ENCODE measurements around the gene PBX4. TPM values are rescaled to one million over a fixed set of nuclear protein-coding genes. Genes with fewer than 3 reads are reported as not detected.

PBX4 gene
- total and polyA plus RNA-seq, 5 donors from 2014 or later: 4.1 to 85.3 (median 6.1) TPM

DNA sequence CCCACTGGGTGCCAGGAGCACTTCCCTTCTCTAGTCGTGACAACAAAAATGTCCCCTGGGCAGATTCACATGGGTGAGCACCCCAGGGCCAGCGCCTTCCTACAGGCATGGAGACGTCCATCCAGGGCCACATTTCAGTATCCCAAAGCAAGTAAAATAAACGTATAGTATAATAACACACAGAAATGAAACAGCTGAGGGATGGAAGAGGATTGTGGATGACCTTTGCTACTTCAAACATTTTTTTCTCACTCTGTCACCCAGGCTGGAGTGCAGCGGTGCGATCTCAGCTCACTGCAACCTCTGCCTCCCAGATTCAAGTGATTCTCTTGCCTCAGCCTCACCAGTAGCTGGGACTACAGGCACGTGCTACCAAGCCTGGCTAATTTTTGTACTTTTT lies 52.2 kb downstream of the PBX4 start:
- Mint-ChIP-seq H3K36me3 (peaks cover 38% of the 10 kb centered on the region), H3K27ac (peak overlapping the region in 1 of 3 donors; percentile 60), H3K9me3 (no peaks in the 10 kb centered on the region), H3K4me3 (peak overlapping the region in 1 of 4 donors; percentile 94), H3K4me1 (peaks cover 0 to 16% (median 2%) of the 10 kb centered on the region in 4 donors), H3K27me3 (no peaks in the 10 kb centered on the region)
- Histone ChIP-seq H3K4me1 (ENCODE audit: control insufficient read depth, insufficient read depth, low read length, poor library complexity, severe bottlenecking) (peaks cover 5% of the 10 kb centered on the region), H3K27ac (ENCODE audit: insufficient read depth, low read length, poor library complexity, severe bottlenecking) (no peak overlapping the region), H3K9me3 (ENCODE audit: control insufficient read depth in 2 of 2, low read length in 2 of 2) (no peaks in the 10 kb centered on the region), H3K27me3 (ENCODE audit: control insufficient read depth, insufficient read depth, low read length) (no peaks in the 10 kb centered on the region), H3K4me3 (ENCODE audit: low read depth, low read length) (no peak overlapping the region), H3K36me3 (ENCODE audit: control insufficient read depth, insufficient read depth, low read length) (peaks cover 59% of the 10 kb centered on the region)
- ATAC-seq (ENCODE audit: low read depth in 2 of 2) (no peak), DNase-seq (no peak)

DNA sequence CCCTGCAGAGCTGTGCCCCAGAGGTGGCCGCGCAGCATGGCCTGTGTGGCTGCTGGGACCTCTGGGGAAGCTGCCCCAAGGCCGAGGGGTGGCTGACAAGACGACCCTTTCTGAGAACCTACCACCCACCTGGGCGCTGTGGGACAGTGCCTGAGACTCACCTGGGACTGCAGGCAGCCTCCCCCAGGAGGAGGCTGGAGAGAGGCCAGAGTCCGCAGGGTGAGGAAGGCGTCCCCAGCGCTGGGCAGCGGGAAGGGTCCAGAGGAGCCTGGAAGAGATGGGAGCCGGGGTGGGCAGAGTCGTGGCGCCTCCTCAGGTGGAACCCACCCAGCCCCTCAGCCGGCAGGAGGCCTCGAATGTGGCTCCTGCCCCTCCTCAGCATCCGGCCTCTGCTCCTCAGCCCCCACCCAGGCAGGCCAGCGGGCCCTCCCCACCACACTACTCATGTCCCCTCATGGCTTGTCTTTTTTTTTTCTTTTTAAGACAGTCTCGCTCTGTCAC lies 55.1 kb downstream of the PBX4 start:
- peaks cover 12% of the 10 kb centered on the region for H3K4me1 ChIP-seq (ENCODE audit: control insufficient read depth, insufficient read depth, low read length, poor library complexity, severe bottlenecking)
- Mint-ChIP-seq H3K27ac (peak overlapping the region in 1 of 3 donors; percentile 47), H3K27me3 (no peaks in the 10 kb centered on the region), H3K36me3 (peaks cover 22% of the 10 kb centered on the region), H3K4me1 (peaks cover 0 to 33% (median 8%) of the 10 kb centered on the region in 4 donors), H3K4me3 (no peak overlapping the region), H3K9me3 (no peaks in the 10 kb centered on the region)
- no peak overlapping the region for H3K4me3 ChIP-seq (ENCODE audit: low read depth, low read length)
- H3K9me3 ChIP-seq (ENCODE audit: control insufficient read depth in 2 of 2, low read length in 2 of 2): no peaks in the 10 kb centered on the region
- ATAC-seq (ENCODE audit: low read depth in 2 of 2): no peak
- H3K27me3 ChIP-seq (ENCODE audit: control insufficient read depth, insufficient read depth, low read length): no peaks in the 10 kb centered on the region
- no peak for DNase-seq
- H3K36me3 ChIP-seq (ENCODE audit: control insufficient read depth, insufficient read depth, low read length): peaks cover 35% of the 10 kb centered on the region
- H3K27ac ChIP-seq (ENCODE audit: insufficient read depth, low read length, poor library complexity, severe bottlenecking): no peak overlapping the region

DNA sequence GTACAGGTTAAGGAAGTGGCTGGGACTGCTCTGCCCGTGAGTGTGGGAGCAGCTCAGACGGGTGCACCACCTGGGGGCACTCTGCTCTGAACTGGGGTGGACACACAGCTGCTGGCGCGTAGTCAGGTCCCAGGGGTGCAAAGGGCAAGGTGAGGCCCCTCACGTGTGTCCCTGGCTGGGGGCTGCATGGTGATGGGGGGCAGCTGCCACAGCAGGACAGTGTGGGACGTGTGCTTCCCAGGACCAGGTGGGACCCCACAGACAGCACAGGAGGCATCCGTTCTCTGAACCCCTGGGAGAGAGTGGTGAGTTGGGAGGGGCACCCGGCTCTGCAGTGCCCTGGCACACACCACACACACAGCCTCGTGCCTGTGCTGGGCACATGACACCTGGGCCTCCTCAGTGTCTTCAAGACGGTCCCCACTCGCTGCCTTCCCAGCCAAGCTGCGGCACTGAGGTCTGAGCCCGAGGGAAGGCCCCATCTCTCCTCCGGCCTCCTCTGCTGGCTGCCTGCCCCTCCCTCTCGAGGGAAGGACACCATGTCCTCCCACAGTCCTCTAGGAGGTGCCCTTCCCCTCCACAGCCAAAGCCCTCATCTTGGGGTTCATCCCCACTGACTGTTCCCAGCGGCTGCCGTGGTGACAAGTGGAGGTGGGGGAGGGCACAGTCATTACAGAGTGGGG lies 55.7 kb downstream of the PBX4 start:
- Histone ChIP-seq H3K4me3 (ENCODE audit: low read depth, low read length) (no peak overlapping the region), H3K4me1 (ENCODE audit: control insufficient read depth, insufficient read depth, low read length, poor library complexity, severe bottlenecking) (peaks cover 12% of the 10 kb centered on the region), H3K36me3 (ENCODE audit: control insufficient read depth, insufficient read depth, low read length) (peaks cover 34% of the 10 kb centered on the region), H3K9me3 (ENCODE audit: control insufficient read depth in 2 of 2, low read length in 2 of 2) (no peaks in the 10 kb centered on the region), H3K27me3 (ENCODE audit: control insufficient read depth, insufficient read depth, low read length) (no peaks in the 10 kb centered on the region), H3K27ac (ENCODE audit: insufficient read depth, low read length, poor library complexity, severe bottlenecking) (no peak overlapping the region)
- ATAC-seq (ENCODE audit: low read depth in 2 of 2) (peak; percentile 58 to 67), DNase-seq (peak in 2 of 3 donors; percentile 43 to 59)
- Mint-ChIP-seq H3K9me3 (no peaks in the 10 kb centered on the region), H3K36me3 (peaks cover 21% of the 10 kb centered on the region), H3K4me3 (peak overlapping the region in 1 of 4 donors; percentile 69), H3K27ac (peak overlapping the region in 1 of 3 donors; percentile 47), H3K27me3 (no peaks in the 10 kb centered on the region), H3K4me1 (peaks cover 0 to 36% (median 8%) of the 10 kb centered on the region in 4 donors)

DNA sequence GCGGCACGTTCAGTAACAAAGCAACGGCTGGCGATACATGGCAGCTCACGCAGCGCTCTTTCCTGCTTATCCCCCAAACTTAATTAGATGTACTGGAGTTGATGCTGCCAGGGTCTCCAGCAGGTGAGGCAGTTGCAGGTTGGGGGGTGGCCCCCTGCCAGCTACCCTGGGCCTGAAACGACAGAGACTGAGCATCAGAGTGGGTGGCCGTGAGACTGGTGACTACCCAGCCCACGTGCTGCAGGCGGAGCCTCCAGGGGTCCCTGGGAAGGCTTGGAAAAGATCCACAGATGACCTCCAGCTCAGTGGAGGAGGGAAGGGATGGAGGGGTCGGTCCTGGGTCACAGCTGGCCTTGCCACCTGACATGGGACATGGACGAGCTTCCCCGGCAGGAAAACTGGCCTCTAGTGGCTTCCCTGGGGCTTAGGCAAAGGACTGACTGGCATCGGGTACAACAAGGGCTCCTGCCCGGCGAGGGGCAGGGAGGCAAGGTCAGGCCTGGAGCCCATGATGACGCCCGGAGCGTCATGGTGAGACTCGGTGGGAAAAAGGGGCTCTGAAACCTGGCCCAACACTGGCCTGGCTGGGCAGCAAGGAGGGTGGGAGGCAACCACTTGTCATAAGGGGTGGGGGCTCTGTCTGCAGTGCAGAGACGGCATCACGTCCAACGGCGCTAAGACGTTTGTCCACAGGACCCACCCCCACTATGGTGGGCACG lies 56.4 kb downstream of the PBX4 start:
- peaks cover 4% of the 10 kb centered on the region for H3K27me3 Mint-ChIP-seq
- H3K4me1 Mint-ChIP-seq: peaks cover 0 to 36% (median 8%) of the 10 kb centered on the region in 4 donors
- peak overlapping the region in 1 of 3 donors; percentile 59 for H3K27ac Mint-ChIP-seq
- Histone ChIP-seq H3K36me3 (ENCODE audit: control insufficient read depth, insufficient read depth, low read length) (peaks cover 27% of the 10 kb centered on the region), H3K27ac (ENCODE audit: insufficient read depth, low read length, poor library complexity, severe bottlenecking) (no peak overlapping the region), H3K9me3 (ENCODE audit: control insufficient read depth in 2 of 2, low read length in 2 of 2) (no peaks in the 10 kb centered on the region), H3K4me1 (ENCODE audit: control insufficient read depth, insufficient read depth, low read length, poor library complexity, severe bottlenecking) (peaks cover 12% of the 10 kb centered on the region), H3K27me3 (ENCODE audit: control insufficient read depth, insufficient read depth, low read length) (no peaks in the 10 kb centered on the region), H3K4me3 (ENCODE audit: low read depth, low read length) (no peak overlapping the region)
- H3K36me3 Mint-ChIP-seq: peaks cover 18% of the 10 kb centered on the region
- no peaks in the 10 kb centered on the region for H3K9me3 Mint-ChIP-seq
- DNase-seq: no peak
- no peak for ATAC-seq (ENCODE audit: low read depth in 2 of 2)
- no peak overlapping the region for H3K4me3 Mint-ChIP-seq

DNA sequence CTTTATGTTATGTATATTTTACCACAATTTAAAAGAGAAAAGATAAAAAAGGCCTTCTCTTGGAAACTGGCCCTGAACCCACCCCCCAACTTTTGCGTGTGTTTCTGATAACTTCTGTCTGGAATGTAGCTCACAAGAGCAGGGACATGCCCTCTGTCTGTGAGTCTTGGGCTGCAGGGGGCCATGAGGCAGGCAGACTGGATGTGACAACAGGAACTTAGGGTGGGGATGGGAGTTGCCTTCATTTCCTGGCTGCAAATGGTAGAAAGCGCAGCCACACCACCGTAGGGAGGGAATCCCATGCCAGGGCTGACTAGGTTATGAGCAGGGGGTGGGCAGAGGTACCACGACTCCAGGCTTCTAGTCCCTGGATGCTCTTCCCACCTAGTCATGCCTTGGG lies 58.6 kb downstream of the PBX4 start:
- ATAC-seq (ENCODE audit: low read depth in 2 of 2): no peak
- Mint-ChIP-seq H3K9me3 (no peaks in the 10 kb centered on the region), H3K4me3 (peak overlapping the region in 3 of 4 donors; percentile 5 to 48 (median 41)), H3K27ac (peak overlapping the region in 2 of 3 donors; percentile 18 to 62), H3K4me1 (peaks cover 0 to 36% (median 8%) of the 10 kb centered on the region in 4 donors), H3K36me3 (peaks cover 13% of the 10 kb centered on the region), H3K27me3 (peaks cover 6% of the 10 kb centered on the region)
- Histone ChIP-seq H3K27me3 (ENCODE audit: control insufficient read depth, insufficient read depth, low read length) (no peaks in the 10 kb centered on the region), H3K36me3 (ENCODE audit: control insufficient read depth, insufficient read depth, low read length) (peaks cover 12% of the 10 kb centered on the region), H3K4me3 (ENCODE audit: low read depth, low read length) (no peak overlapping the region), H3K9me3 (ENCODE audit: control insufficient read depth in 2 of 2, low read length in 2 of 2) (no peaks in the 10 kb centered on the region), H3K4me1 (ENCODE audit: control insufficient read depth, insufficient read depth, low read length, poor library complexity, severe bottlenecking) (peaks cover 12% of the 10 kb centered on the region), H3K27ac (ENCODE audit: insufficient read depth, low read length, poor library complexity, severe bottlenecking) (no peak overlapping the region)
- DNase-seq: peak in 1 of 3 donors; percentile 73

DNA sequence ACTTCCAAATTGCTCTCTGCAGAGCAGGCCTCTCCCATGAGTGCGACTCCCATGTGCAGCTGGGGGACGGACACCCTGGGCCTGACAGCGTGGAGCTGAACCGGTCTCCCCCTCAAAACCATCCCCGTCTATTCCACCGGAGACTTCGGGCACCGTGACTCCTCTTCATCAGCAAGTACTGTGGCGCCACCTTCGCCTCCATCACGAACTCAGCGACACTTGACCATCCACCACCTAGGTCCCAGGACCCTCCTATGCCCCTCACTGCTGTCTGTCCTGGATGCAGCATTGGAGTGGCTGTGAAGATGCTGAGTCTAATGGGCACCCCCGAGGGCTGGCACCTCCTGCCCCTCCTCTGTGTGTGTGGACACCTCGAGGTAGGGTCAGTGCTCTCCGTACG lies 59.9 kb downstream of the PBX4 start:
- H3K4me1 ChIP-seq (ENCODE audit: control insufficient read depth, insufficient read depth, low read length, poor library complexity, severe bottlenecking): peaks cover 18% of the 10 kb centered on the region
- peaks cover 5% of the 10 kb centered on the region for H3K36me3 ChIP-seq (ENCODE audit: control insufficient read depth, insufficient read depth, low read length)
- no peak overlapping the region for H3K4me3 ChIP-seq (ENCODE audit: low read depth, low read length)
- Mint-ChIP-seq H3K4me1 (peaks cover 0 to 38% (median 8%) of the 10 kb centered on the region in 4 donors), H3K9me3 (no peaks in the 10 kb centered on the region), H3K27ac (peak overlapping the region; percentile 27 to 67 (median 39)), H3K36me3 (peaks cover 4% of the 10 kb centered on the region), H3K27me3 (peaks cover 6% of the 10 kb centered on the region), H3K4me3 (no peak overlapping the region)
- DNase-seq (no peak), ATAC-seq (ENCODE audit: low read depth in 2 of 2) (no peak)
- no peaks in the 10 kb centered on the region for H3K9me3 ChIP-seq (ENCODE audit: control insufficient read depth in 2 of 2, low read length in 2 of 2)
- H3K27ac ChIP-seq (ENCODE audit: insufficient read depth, low read length, poor library complexity, severe bottlenecking): no peak overlapping the region
- no peaks in the 10 kb centered on the region for H3K27me3 ChIP-seq (ENCODE audit: control insufficient read depth, insufficient read depth, low read length)

DNA sequence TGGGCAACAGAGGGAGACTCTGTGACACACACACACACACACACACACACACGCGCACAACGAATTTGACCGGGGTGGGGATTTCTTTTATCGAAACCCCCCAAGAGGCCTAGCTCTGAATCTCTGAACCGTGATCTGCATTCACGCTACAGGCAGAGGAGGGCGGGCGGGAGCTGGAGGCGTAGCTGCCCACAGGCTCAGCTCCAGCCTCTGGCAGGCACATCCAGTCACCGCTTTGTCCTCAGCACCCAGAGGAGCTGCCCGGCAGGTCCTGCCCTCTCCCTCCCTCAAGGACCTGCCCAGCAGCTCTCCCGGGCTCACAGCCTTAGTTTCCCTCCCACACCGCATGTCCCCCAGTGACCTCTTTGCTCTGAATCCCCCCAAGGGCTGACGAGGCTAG lies 60.4 kb downstream of the PBX4 start:
- Mint-ChIP-seq H3K4me1 (peaks cover 0 to 35% (median 8%) of the 10 kb centered on the region in 4 donors), H3K27me3 (peaks cover 6% of the 10 kb centered on the region), H3K27ac (peak overlapping the region; percentile 39 to 76 (median 67)), H3K9me3 (no peaks in the 10 kb centered on the region), H3K4me3 (no peak overlapping the region), H3K36me3 (peaks cover 4% of the 10 kb centered on the region)
- H3K27ac ChIP-seq (ENCODE audit: insufficient read depth, low read length, poor library complexity, severe bottlenecking): no peak overlapping the region
- DNase-seq (no peak), ATAC-seq (ENCODE audit: low read depth in 2 of 2) (no peak)
- H3K36me3 ChIP-seq (ENCODE audit: control insufficient read depth, insufficient read depth, low read length): peaks cover 5% of the 10 kb centered on the region
- H3K4me1 ChIP-seq (ENCODE audit: control insufficient read depth, insufficient read depth, low read length, poor library complexity, severe bottlenecking): peaks cover 15% of the 10 kb centered on the region
- no peak overlapping the region for H3K4me3 ChIP-seq (ENCODE audit: low read depth, low read length)
- no peaks in the 10 kb centered on the region for H3K27me3 ChIP-seq (ENCODE audit: control insufficient read depth, insufficient read depth, low read length)
- no peaks in the 10 kb centered on the region for H3K9me3 ChIP-seq (ENCODE audit: control insufficient read depth in 2 of 2, low read length in 2 of 2)

All from CD4-positive, CD25-positive, alpha-beta regulatory T cell (primary cell).